ENCODE measurements around the gene FARS2. TPM values are rescaled to one million over a fixed set of nuclear protein-coding genes. Genes with fewer than 3 reads are reported as not detected.

Gene FARS2
- total and polyA plus RNA-seq, 4 donors = 9.2 to 31.4 (median 19.4) TPM

- Histone ChIP-seq H3K9ac (ENCODE audit: insufficient read depth in 1 of 2, low read length in 2 of 2) (no peak overlapping the region), H3K4me1 (ENCODE audit: control insufficient read depth in 5 of 5, insufficient read depth in 5 of 5, low read length in 5 of 5) (no peaks in the 10 kb centered on the region), H3K9me3 (ENCODE audit: control insufficient read depth in 4 of 4, insufficient read depth in 3 of 4, low read length in 3 of 4) (peaks cover 0 to 5% (median 0%) of the 10 kb centered on the region in 4 donors), H3K4me3 (no peak overlapping the region), H3K36me3 (ENCODE audit: control insufficient read depth in 4 of 4, insufficient read depth in 4 of 4, low read length in 4 of 4) (no peaks in the 10 kb centered on the region), H3K27me3 (ENCODE audit: control insufficient read depth in 3 of 3, insufficient read depth in 3 of 3, low read length in 2 of 3) (no peaks in the 10 kb centered on the region), H3K27ac (ENCODE audit: low read depth in 1 of 2, low read length in 1 of 2) (no peak overlapping the region)
- TF ChIP-seq CTCF (IDR thresholded peaks at IDR 0.05; ENCODE audit: control extremely low read depth, extremely low read depth) = no peak
- DNase-seq = no peak
- WGBS, 2 donors = 97 to 98% methylated on average over 2 of the region's 2 CpGs
- no peak for ATAC-seq (ENCODE audit: insufficient read depth, low FRiP score)
Measured at GRCh38 chr6:5569491-5569890, 308.2 kb downstream of the FARS2 start.

- H3K9ac ChIP-seq (ENCODE audit: insufficient read depth in 1 of 2, low read length in 2 of 2) = no peak overlapping the region
- no peak overlapping the region for H3K4me3 ChIP-seq
- H3K27me3 ChIP-seq (ENCODE audit: control insufficient read depth in 3 of 3, insufficient read depth in 3 of 3, low read length in 2 of 3) = no peaks in the 10 kb centered on the region
- TF ChIP-seq CTCF (IDR thresholded peaks at IDR 0.05; ENCODE audit: control extremely low read depth, extremely low read depth) = no peak
- H3K9me3 ChIP-seq (ENCODE audit: control insufficient read depth in 4 of 4, insufficient read depth in 3 of 4, low read length in 3 of 4) = peaks cover 0 to 5% (median under 1%) of the 10 kb centered on the region in 4 donors
- ATAC-seq (ENCODE audit: insufficient read depth, low FRiP score) (no peak), DNase-seq (no peak)
- H3K36me3 ChIP-seq (ENCODE audit: control insufficient read depth in 4 of 4, insufficient read depth in 4 of 4, low read length in 4 of 4) = no peaks in the 10 kb centered on the region
- 50 to 72% methylated on average over 6 of the region's 6 CpGs for WGBS, 2 donors
- no peak overlapping the region for H3K27ac ChIP-seq (ENCODE audit: low read depth in 1 of 2, low read length in 1 of 2)
- no peaks in the 10 kb centered on the region for H3K4me1 ChIP-seq (ENCODE audit: control insufficient read depth in 5 of 5, insufficient read depth in 5 of 5, low read length in 5 of 5)
Measured at GRCh38 chr6:5570641-5571040, 309.3 kb downstream of the FARS2 start.

- TF ChIP-seq CTCF (IDR thresholded peaks at IDR 0.05; ENCODE audit: control extremely low read depth, extremely low read depth) = no peak
- ATAC-seq (ENCODE audit: insufficient read depth, low FRiP score) = no peak
- Histone ChIP-seq H3K9ac (ENCODE audit: insufficient read depth in 1 of 2, low read length in 2 of 2) (no peak overlapping the region), H3K36me3 (ENCODE audit: control insufficient read depth in 4 of 4, insufficient read depth in 4 of 4, low read length in 4 of 4) (no peaks in the 10 kb centered on the region), H3K4me3 (no peak overlapping the region), H3K27ac (ENCODE audit: low read depth in 1 of 2, low read length in 1 of 2) (no peak overlapping the region), H3K9me3 (ENCODE audit: control insufficient read depth in 4 of 4, insufficient read depth in 3 of 4, low read length in 3 of 4) (peaks cover 0 to 3% (median 0%) of the 10 kb centered on the region in 4 donors), H3K4me1 (ENCODE audit: control insufficient read depth in 5 of 5, insufficient read depth in 5 of 5, low read length in 5 of 5) (peaks cover 0 to 8% (median 0%) of the 10 kb centered on the region in 5 donors), H3K27me3 (ENCODE audit: control insufficient read depth in 3 of 3, insufficient read depth in 3 of 3, low read length in 2 of 3) (no peaks in the 10 kb centered on the region)
- 74 to 79% methylated on average over 12 of the region's 12 CpGs for WGBS, 2 donors
- no peak for DNase-seq
Measured at GRCh38 chr6:5580736-5581581, 319.6 kb downstream of the FARS2 start.
